ENCODE results near the gene VEGFA.

- TF ChIP-seq BHLHE40 (IDR thresholded peaks at IDR 0.05; ENCODE audit: borderline replicate concordance) (no peak), FOXK2 (IDR thresholded peaks at IDR 0.05) (no peak), FOXM1 (IDR thresholded peaks at IDR 0.05; ENCODE audit: borderline replicate concordance) (no peak), SP1 (IDR thresholded peaks at IDR 0.05) (no peak), FOXA1 (IDR thresholded peaks at IDR 0.05) (no peak), NFRKB (IDR thresholded peaks at IDR 0.05) (no peak), SUZ12 (IDR thresholded peaks at IDR 0.05) (no peak)
Observed at GRCh38 chr6:43793154-43793874, 23.3 kb downstream of the VEGFA start.

Data from HEK293T (cell line).